Midbrain (tissue), 1 donor: Measurements from ENCODE around the gene DENND2C.
"Not testable (repeated sequence)": the region's sequence is repeated elsewhere in the genome, so short reads cannot be mapped to it uniquely, and the experiment has no call there.

ENCODE experiments used
- DNase-seq: peaks from one replicate; lab custom pipeline; 2025; lab: John Stamatoyannopoulos, UW

The DENND2C gene

GRCh38 chr1:114595602-114596001, 74.2 kb downstream of the DENND2C start:
- DNase-seq, result no peak

DNA sequence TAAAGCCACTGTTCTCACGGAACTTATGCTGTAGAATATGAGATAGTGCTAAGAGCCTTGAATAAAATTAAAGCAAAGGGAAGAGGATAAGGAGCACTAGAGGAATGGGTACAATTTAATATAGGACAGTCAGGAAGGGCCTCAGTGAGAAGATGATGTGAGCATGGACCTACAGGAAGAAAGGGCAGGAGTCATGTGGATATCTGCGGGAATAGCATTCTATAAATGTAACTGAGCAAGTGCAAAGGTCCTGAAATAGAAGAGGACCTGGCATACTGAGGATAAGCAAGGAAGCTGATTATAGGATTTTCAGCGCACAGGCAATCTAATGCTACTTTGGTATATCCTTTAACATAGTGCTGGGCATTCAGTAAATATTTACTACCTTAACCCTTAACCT, 75.8 kb downstream of the DENND2C start:
- no peak for DNase-seq

- no peak for DNase-seq
These were observed 80.7 kb downstream of the DENND2C start for GRCh38 chr1:114589122-114589521.

DNA sequence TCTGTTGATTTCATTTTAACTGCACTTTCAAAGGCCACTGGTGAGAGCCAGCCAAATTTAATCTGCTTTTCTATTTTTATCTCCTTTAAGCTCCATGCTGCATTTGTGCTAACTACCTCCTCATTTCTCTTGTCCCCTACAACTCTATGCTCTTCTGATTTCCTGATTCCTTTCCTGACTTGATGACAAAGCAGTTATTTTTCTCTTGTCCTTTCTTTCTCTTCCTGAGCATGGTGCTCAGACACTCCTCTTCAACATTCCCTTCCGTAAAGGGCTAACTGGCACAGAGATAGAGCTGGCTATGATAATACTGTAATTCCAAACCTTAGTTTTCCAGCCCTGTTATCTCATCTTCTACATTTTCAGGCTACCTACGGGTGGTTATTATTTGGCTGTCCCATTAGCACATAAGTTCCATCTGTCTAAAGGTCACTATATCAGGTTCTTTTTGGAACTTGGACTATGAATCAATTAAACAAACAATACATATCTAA, 81.6 kb downstream of the DENND2C start:
- DNase-seq, result no peak

DNA sequence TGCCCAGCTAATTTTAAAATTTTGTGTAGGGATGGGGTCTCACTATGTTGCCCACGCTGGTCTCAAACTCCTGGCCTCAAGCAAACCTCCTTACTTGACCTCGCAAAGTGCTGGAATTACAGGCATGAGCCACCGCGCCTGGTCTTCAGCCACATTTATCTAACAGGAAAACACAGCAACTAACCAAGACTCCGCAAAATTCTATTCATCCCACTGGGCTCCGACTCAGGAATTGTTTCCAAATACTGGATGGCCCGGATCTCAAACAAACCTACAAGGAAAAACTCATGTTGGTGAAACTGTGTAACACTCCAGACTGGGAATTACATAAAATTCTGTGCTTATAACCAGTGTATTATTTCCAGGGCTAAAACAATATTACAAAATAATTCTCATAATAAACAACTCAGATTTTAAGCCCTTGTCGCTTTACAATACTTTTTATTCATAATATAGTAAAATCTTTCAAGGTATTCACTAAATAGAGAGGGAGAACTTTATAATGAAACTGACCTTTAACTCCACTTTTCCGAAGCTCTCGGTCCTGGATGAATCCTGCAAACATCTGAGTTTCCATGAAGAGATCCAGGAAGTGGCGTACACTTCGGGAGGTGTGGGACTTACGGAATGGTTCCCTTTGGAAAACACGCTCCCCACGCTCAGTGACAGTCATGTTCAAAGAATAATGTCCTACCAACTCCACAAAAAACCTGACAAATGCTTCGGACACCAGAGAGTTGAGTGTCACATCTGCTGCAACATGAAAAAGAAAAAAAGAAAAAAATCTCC, 82.5 kb downstream of the DENND2C start:
- no peak for DNase-seq

GRCh38 chr1:114586513-114587047, 83.3 kb downstream of the DENND2C start:
- DNase-seq, result no peak

DNA sequence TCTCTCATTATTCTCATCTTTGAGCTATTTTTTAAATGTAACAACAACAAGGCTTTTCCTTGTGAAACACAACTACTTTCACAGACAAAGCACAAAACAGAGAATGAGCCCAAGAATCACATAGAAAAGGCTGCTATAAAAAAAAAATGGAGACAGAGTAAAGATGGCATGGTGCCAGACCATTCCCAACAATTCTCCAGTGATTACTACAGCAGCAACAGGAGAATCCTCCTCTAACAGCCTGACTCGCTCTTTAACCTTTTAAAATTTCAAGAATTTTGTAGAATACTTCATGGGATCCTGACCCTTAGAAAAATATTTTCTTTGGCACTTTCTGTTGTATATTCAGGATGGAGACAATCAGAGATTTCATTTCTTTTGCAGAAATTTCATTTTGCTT, 84.6 kb downstream of the DENND2C start:
- DNase-seq, result no peak

- DNase-seq, result peak; percentile 99
These were observed 88.2 kb downstream of the DENND2C start, which contains the start of gene BCAS2 for GRCh38 chr1:114581335-114582287. TSS of gene BCAS2 (minus strand) at chr1:114581615. CDS start at chr1:114581591, 24 bp downstream.

DNA sequence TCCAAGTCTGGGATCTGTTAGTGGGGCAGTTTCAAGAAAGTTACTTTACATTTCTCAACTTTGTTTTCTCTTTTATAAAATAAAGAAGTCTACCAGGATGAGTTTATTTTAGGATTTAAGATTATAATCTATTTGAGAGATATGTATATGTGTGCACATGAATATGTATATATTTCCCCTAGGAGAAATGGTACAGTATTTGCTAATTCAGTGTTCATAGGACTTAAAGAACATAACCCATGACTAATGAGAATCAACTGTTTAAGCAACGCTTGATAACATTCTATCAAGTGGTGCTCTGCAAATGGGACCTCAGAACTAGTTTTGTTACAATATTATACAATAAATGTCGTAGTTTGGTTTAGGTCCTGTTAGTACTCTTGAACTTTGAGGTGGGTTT, 95.5 kb downstream of the DENND2C start:
- DNase-seq, result no peak

- DNase-seq, result peak; percentile 32
These were observed 105.7 kb downstream of the DENND2C start for GRCh38 chr1:114564141-114564540.

GRCh38 chr1:114562978-114563510, 106.8 kb downstream of the DENND2C start:
- not testable (repeated sequence) for DNase-seq

- no peak for DNase-seq
These were observed 108.5 kb downstream of the DENND2C start for GRCh38 chr1:114561333-114561732.

GRCh38 chr1:114559356-114559755, 110.5 kb downstream of the DENND2C start:
- DNase-seq, result no peak

- DNase-seq, result peak; percentile 6
These were observed 111.3 kb downstream of the DENND2C start for GRCh38 chr1:114558544-114558943.

DNA sequence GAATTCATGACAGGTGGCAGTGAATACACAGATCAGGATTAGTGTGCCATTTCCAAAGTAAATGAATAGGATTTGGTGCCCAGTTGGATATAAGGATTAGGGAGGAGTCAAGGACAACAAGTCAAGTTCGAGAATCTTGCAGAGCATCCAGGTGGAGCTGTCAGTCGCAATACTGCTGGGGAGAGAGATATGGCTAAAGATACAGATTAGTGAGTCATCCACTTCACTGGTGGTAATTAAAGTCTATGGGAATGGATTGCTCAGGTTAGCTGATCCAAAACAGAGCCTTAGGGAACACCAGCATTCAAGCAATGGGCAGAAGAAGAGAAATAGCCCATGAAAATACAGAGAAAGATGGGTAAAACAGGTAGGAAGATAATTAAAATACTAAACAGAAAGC, 115.3 kb downstream of the DENND2C start:
- DNase-seq, result no peak

- DNase-seq, result no peak
These were observed 117.7 kb downstream of the DENND2C start for GRCh38 chr1:114552106-114552639.

DNA sequence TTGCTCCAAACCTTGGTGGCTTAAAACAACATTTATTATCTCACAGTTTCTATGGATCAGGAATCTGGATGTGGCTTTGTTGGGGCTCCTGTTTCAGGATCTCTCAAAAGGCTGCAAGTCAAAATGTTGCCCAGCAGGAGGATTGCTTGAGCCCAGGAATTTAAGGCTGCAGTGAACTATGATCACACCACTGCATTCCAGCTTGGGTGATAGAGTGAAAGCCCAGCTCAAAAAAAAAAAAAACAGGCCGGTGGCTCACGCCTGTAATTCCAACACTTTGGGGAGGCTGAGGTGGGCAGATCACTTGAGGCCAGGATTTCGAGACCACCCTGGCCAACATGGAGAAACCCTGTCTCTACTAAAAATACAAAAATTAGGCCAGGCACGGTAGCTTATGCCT, 118.4 kb downstream of the DENND2C start:
- DNase-seq, result no peak

DNA sequence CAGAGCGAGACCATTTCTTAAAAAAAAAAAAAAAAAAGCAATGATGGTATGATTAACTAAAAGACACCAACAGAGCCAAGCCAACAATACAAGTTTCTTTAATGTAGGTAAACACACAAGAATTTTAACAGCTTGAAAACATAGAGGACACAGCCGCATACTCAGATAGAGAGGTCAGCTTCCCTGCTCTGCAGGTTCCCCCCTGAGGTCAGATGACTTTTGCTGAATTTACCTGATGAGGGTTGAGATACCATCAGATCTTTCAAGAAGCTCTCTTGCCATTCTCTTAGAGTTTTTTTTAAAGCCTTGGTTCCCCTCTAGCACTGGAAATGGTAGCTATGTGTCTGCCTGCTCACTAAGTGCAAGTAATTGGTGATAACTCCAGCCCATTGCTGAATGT, 119.5 kb downstream of the DENND2C start:
- no peak for DNase-seq

GRCh38 chr1:114549137-114549536, 120.7 kb downstream of the DENND2C start:
- no peak for DNase-seq

DNA sequence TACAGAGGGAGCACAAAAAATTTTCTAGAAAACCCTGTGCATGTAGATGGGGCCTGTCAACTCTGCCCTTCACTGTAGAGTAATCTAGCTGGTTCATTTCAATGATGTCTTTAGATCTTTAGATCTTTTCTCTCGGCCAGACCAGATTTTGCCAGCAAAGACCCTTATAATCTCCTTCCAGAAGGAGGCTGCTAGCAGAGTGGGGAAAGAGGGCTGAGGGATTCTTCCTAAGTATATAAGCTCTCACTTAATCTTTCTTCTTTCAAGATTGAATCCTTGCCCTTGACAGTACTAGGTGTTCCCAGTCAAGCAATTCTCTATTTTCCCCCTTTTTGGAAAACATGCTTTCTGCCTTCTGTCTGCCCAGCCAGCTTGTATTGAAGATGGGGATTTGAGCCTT, 122.8 kb downstream of the DENND2C start:
- no peak for DNase-seq

DNA sequence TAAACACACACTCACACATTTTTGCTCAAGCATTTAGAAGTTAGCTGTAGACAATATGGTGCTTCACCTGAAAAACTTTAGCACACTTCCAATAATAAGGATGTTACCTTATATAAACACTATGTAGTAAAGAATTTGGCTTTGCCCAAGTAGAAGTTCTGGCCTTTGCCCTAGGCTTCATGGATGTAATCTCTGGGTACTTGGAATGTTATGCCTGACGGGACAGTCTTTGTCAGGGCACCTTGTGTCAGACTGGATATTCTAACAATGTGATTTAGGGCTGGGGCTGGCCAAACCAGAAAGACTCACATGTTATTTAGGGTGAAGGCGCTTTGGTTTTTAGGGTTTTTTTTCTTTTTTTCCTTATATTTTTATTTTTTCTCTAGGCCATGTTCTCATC, 124.1 kb downstream of the DENND2C start:
- no peak for DNase-seq

DNA sequence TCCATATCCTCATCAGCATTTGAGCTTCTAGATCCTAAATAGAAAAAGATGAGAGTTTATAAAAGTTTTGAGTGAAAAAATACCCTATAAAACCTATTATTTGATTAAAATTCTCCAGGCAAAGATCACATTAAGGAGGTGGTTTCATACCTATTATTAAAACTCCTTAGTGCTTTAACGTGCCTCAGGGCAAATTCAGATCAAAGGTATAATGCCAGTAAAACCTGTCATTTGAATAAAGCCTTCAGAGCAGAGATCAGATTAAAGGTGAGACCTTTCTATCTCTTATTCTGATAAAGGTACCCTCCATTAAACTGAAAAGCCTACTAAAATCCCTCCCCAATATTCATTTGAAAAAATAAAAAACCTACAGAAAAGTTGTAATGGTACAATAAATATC, 124.5 kb downstream of the DENND2C start:
- DNase-seq, result no peak
